ENCODE data around the gene SPI1.
"Not testable (repeated sequence)": the region's sequence is repeated elsewhere in the genome, so short reads cannot be mapped to it uniquely, and the experiment has no call there.

Gene SPI1

DNA sequence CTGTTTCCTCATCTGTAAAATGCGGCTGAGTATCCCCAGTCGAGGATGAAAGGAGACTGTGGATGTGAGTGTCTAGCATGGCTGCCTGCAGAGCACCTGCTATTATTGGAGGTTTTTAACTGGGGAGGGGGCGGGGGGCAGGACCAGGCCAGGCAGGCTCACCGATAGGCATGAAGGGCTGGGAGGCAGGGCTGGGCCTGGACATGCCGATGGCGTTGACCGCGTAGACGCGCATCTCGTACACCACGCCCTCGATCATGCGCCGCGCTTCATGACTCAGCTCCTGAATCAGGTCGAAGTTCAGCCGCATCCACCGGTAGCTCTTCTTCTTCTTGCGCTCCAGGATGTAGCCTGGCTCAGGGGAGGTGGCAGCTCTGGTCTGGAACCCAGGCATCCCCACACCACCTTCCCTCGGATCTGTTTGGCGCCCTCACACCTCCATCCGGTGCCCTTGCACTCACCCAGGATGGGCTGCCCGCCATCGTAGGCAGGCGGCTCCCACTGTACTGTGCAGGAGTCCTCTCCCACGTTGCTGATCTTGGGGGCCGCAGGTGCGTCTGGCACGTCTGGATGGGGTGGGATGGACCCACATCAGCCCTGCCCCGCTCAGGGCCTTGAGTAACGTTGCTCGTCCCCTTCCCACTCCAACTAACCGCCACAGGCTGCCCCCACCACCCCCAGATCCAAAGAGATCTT lies 41.0 kb downstream of the SPI1 start:
- TF ChIP-seq, protein P1, sequence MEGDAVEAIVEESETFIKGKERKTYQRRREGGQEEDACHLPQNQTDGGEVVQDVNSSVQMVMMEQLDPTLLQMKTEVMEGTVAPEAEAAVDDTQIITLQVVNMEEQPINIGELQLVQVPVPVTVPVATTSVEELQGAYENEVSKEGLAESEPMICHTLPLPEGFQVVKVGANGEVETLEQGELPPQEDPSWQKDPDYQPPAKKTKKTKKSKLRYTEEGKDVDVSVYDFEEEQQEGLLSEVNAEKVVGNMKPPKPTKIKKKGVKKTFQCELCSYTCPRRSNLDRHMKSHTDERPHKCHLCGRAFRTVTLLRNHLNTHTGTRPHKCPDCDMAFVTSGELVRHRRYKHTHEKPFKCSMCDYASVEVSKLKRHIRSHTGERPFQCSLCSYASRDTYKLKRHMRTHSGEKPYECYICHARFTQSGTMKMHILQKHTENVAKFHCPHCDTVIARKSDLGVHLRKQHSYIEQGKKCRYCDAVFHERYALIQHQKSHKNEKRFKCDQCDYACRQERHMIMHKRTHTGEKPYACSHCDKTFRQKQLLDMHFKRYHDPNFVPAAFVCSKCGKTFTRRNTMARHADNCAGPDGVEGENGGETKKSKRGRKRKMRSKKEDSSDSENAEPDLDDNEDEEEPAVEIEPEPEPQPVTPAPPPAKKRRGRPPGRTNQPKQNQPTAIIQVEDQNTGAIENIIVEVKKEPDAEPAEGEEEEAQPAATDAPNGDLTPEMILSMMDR (IDR thresholded peaks at IDR 0.05; ENCODE audit: low read length, missing control alignments), result no peak
- DNase-seq (ENCODE audit: low read depth), result no peak
- no peak overlapping the region for H3K4me3 ChIP-seq (replicated peaks; ENCODE audit: low read depth, low read length)

DNA sequence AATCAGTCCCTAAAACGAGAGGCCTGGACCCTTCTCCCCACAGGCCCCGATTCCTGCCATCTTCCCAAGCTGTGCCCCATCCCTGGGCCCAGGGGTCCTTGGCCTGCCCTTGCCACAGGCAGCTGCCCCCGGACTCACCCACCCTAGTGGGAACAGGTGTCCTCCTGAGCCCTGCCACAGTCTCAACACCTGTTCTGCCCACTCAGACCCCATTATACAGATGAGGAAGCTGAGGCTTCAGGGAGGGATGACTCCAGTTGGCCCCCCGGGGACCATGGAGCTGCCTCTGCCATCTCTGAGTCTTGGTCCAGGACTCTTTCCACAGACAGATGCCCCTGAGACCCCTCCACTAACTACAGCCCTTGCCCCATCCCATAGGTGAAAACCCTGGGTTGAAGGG lies 41.8 kb downstream of the SPI1 start:
- H3K4me3 ChIP-seq (replicated peaks; ENCODE audit: low read depth, low read length), result no peak overlapping the region
- TF ChIP-seq, protein P1 (IDR thresholded peaks at IDR 0.05; ENCODE audit: low read length, missing control alignments), result no peak
- DNase-seq (ENCODE audit: low read depth), result no peak

DNA sequence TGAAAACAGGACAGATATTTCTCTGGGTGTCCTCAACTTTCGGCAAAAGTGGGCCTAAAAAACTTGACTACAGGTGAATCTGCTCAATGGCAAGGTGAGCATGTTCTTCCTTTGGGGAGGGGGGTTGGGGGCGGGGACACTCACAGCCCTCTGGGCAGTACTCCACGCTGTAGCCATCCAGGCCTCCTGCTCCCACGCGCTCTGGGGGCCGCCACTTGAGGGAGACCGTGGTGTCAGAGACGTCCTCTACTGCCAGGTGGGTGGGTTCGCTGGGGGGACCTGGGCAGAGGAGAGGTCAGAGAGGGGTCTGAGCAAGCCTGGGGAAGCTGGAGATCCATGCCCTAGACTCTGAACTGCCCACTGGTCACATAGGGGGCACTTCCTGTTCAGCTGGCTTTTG lies 42.6 kb downstream of the SPI1 start:
- DNase-seq (ENCODE audit: low read depth), result no peak
- TF ChIP-seq, protein P1 (IDR thresholded peaks at IDR 0.05; ENCODE audit: low read length, missing control alignments), result no peak
- H3K4me3 ChIP-seq (replicated peaks; ENCODE audit: low read depth, low read length), result no peak overlapping the region

DNA sequence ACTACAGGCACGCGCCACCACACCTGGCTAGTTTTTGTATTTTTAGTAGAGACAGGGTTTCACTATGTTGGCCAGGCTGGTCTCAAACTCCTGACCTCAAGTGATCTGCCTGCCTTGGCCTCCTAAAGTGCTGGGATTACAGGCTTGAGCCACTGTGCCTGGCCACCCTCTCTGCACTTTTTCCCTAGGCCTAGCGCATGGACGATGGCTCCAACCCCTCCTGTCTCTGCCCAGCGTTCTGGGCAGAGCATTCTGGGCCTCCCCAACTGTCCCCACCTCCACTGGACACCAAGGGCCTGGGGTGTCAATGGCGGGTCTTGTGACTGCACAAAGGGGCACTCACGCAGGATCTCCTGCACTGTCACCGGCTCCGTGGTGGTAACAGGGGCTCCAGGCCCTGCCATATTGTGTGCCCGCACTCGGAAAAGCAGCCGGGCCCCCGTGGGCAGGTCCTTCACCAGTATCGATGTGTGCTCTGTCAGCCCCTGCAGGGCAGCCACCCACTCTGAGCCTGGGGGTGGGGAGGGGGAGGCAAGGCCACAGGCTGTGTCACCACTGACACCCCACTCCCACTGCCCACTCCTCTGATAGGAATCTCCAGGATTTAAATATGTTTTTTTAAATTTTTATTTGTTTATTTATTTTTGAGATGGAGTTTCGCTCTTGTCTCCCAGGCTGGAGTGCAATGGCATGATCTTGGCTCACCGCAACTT lies 43.5 kb downstream of the SPI1 start:
- not testable (repeated sequence) for DNase-seq (ENCODE audit: low read depth); H3K4me3 ChIP-seq (replicated peaks; ENCODE audit: low read depth, low read length)

DNA sequence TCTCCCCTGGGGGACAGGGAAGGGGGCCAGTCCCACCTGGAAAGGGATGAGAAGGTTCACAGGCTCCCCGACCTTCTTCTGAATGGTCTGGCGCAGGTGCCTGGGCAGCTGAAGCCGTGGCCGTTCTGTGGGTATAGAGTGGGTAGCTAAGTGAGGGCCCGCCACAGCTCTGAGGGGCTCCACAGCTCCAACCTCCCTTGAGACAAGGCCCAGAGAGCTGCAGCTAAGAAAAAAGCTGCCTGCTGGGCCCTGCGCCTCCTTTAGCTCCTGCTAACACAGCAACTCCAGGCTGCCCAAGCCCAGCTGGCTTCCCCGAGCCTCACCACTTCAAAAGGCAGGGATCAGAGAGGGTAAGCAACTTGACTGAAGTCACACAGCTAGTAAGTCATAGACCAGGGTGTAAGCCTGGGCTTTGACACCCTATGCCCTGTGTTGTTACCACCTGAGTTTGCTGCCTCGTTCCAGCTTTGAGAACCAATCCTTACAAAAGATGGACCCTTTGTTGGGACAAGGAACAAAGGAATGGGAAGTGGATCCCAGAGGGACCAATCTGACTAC lies 44.4 kb downstream of the SPI1 start:
- no peak overlapping the region for H3K4me3 ChIP-seq (replicated peaks; ENCODE audit: low read depth, low read length)
- TF ChIP-seq, protein P1 (IDR thresholded peaks at IDR 0.05; ENCODE audit: low read length, missing control alignments), result no peak
- DNase-seq (ENCODE audit: low read depth), result no peak

DNA sequence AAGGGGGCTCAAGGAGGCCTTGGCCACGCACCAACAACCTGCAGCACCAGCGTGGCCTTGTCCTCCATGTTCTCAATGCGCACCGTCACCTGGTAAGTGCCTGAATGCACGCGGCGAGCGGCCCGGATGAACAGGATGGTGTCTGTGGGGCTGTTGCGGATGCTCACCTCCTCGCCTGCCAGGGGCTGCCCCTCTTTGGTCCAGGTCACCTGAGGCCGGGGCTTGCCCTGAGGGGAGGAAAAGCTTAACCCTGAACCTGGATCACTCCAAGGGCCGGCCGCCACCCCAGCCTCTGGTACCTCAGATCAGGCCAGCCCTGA lies 44.9 kb downstream of the SPI1 start:
- no peak for DNase-seq (ENCODE audit: low read depth)
- TF ChIP-seq, protein P1 (IDR thresholded peaks at IDR 0.05; ENCODE audit: low read length, missing control alignments), result no peak
- H3K4me3 ChIP-seq (replicated peaks; ENCODE audit: low read depth, low read length), result no peak overlapping the region

DNA sequence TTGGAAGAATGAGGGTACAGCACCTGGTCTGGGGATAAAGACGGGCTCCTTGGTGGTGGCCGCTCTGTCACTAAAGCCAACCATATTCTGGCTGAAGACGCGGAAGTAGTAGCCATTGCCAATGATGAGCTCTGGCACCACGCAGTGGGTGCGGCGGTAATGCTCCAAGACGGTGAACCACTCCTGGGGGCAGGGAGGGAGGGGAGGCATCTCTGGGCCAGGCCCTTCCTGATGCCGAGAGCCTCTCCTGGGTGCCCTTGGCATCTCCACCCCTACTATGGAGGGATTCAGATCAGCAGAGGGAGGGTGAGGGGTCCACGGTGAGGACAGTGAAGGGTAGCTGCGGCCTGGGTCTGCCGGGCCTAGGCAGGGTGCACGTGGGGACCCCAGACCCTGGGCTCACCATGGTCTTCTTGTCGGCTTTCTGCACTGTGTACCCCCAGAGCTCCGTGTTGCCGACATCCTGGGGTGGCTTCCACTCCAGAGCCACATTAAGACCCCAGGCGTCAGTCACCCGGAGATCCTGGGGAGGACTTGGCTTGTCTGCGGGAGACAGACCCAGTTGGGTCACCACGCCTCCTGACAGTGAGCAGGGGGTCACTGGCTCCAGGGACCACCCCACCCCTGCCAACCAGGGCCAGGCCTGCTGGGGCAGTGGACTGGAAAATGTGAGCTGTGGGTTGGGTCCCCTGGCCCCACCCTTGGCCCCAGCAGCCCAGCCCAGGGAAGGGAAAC lies 45.4 kb downstream of the SPI1 start:
- DNase-seq (ENCODE audit: low read depth), result no peak
- no peak overlapping the region for H3K4me3 ChIP-seq (replicated peaks; ENCODE audit: low read depth, low read length)
- TF ChIP-seq, protein P1 (IDR thresholded peaks at IDR 0.05; ENCODE audit: low read length, missing control alignments), result no peak

Measured in fibroblast of pulmonary artery (primary cell).